Keratinocyte (primary cell): ENCODE measurements around the gene LRIG1. TPM values are rescaled to one million over a fixed set of nuclear protein-coding genes. Genes with fewer than 3 reads are reported as not detected.

Experiments
- DNase-seq: peaks from one replicate; pipeline ENCODE4 v3.0.0-alpha.2; 2011; ENCODE audit warnings: low read depth, missing footprints, low spot score
- FAIRE-seq: peaks from 2 replicates; lab custom pipeline; 2011; peaks lifted over from hg19 to GRCh38; lab: Jason Lieb, UNC
- H2AFZ ChIP-seq: 2 replicates; pipeline ENCODE4 v1.6.0; 2012; ENCODE audit warnings: low read length, control low read depth, inconsistent platforms; ENCODE audit not compliant: control insufficient read depth
- H3K27ac ChIP-seq: 2 replicates; pipeline ENCODE4 v1.5.1; 2011; ENCODE audit warnings: low read length; ENCODE audit not compliant: control insufficient read depth, insufficient read depth
- H3K27me3 ChIP-seq: 3 replicates; pipeline ENCODE4 v1.6.0; 2011; ENCODE audit warnings: low read length; ENCODE audit not compliant: control insufficient read depth, insufficient read depth; ENCODE audit errors: extremely low read depth
- H3K36me3 ChIP-seq, 2 experiments: 2 replicates in 1 of 2; 3 replicates in 1 of 2; pipeline ENCODE4 v1.5.1; 2011; ENCODE audit warnings: low read length in 2 of 2, mild to moderate bottlenecking in 1 of 2; ENCODE audit not compliant: control insufficient read depth in 2 of 2, insufficient read depth in 2 of 2; ENCODE audit errors: extremely low read depth in 1 of 2
- H3K4me1 ChIP-seq: 3 replicates; pipeline ENCODE4 v1.5.1; 2011; ENCODE audit warnings: low read length; ENCODE audit not compliant: control insufficient read depth, insufficient read depth; ENCODE audit errors: extremely low read depth
- H3K4me2 ChIP-seq: 3 replicates; pipeline ENCODE4 v1.6.0; 2011; ENCODE audit warnings: low read depth, low read length; ENCODE audit not compliant: control insufficient read depth, insufficient read depth; ENCODE audit errors: extremely low read depth
- H3K4me3 ChIP-seq, 3 experiments: fragments of 200-600 bp in 1 of 3; sonication (generic) in 1 of 3; 2 replicates in 2 of 3; 3 replicates in 1 of 3; pipeline ENCODE4 v1.5.1; 2011 to 2016; ENCODE audit warnings: low read length in 3 of 3, mild to moderate bottlenecking in 3 of 3, control low read depth in 2 of 3, inconsistent platforms in 1 of 3, low read depth in 1 of 3, mixed read lengths in 1 of 3, mixed run types in 1 of 3, moderate library complexity in 1 of 3; ENCODE audit not compliant: control insufficient read depth in 2 of 3, insufficient read depth in 2 of 3; ENCODE audit errors: extremely low read depth in 1 of 3
- H3K79me2 ChIP-seq: 2 replicates; pipeline ENCODE4 v1.6.0; 2012; ENCODE audit warnings: low read length; ENCODE audit not compliant: control insufficient read depth, insufficient read depth
- H3K9ac ChIP-seq: 3 replicates; pipeline ENCODE4 v1.6.0; 2011; ENCODE audit warnings: low read length; ENCODE audit not compliant: control insufficient read depth, insufficient read depth; ENCODE audit errors: extremely low read depth
- H3K9me1 ChIP-seq: 3 replicates; pipeline ENCODE4 v1.6.0; 2011; ENCODE audit warnings: low read length; ENCODE audit not compliant: control insufficient read depth, insufficient read depth; ENCODE audit errors: extremely low read depth
- H3K9me3 ChIP-seq: 2 replicates; pipeline ENCODE4 v1.5.1; 2012; ENCODE audit warnings: low read depth, low read length; ENCODE audit not compliant: control insufficient read depth
- H4K20me1 ChIP-seq: 3 replicates; pipeline ENCODE4 v1.6.0; 2011; ENCODE audit warnings: low read length; ENCODE audit not compliant: control insufficient read depth, insufficient read depth; ENCODE audit errors: extremely low read depth
- EZH2 ChIP-seq: IDR thresholded peaks from one replicate; pipeline ENCODE4 v1.6.1; 2012; ENCODE audit warnings: inconsistent platforms, mild to moderate bottlenecking, low read length, moderate library complexity
- dilution Hi-C: fragments of 300-500 bp; cut with MboI; formaldehyde crosslinking; loops from one replicate; pipeline ENCODE4 v1.7.0; 2020; ENCODE audit warnings: low sequenced_read_pairs; ENCODE audit not compliant: extremely low pct_ligation_motif_present
- polyA plus RNA-seq, 5 experiments: library from polyadenylated mRNA; depleted of rRNA in 3 of 5; stranded (reverse) in 3 of 5; stranded (forward) in 1 of 5; unstranded in 1 of 5; fragments of >200 nt; gene quantifications; 1 replicate in 1 of 5; 2 replicates in 3 of 5; 3 replicates in 1 of 5; pipeline versions ENCODE4 v1.2.1 to v1.2.3, GENCODE V29; 2011 to 2012; ENCODE audit warnings: missing spikeins in 2 of 5, low read depth in 1 of 5, low replicate concordance in 1 of 5
- TF ChIP-seq, protein P1 (sequence below), 3 experiments: IDR thresholded peaks in 1 of 3; conservative IDR thresholded peaks in 1 of 3; optimal IDR thresholded peaks in 1 of 3; 2 replicates in 2 of 3; 3 replicates in 1 of 3; pipeline versions ENCODE3 to v1.5.1; 2011; ENCODE audit warnings: low read length in 3 of 3, mild to moderate bottlenecking in 3 of 3, moderate library complexity in 2 of 3, control low read depth in 1 of 3, inconsistent platforms in 1 of 3; ENCODE audit not compliant: insufficient read depth in 2 of 3; ENCODE audit errors: extremely low read depth in 1 of 3

Gene LRIG1
- polyA plus RNA-seq, 1 donor (not counting 4 experiments of a cell fraction or from before 2014, with no cell fraction given) = 17.2 TPM

DNA sequence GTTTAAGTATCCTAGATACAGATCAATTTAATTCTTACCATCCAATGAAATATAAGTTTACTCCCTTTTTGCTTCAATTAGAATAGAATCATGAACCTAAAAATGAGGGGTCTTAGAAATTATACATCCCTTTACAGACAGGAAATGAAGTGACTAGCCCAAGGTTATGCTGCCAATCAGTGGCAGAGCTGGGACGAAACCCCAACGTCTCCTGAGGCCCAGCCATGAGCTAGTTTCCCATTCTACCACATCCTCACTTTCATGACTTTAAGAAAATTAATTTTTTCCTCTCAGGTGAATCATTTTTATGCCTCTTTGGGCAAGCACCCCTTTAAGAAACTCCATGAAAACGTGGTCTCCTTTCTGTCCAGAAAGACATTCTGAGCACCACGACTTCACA lies 11.2 kb downstream of the LRIG1 start:
- dilution Hi-C loops = no loop called here
- no peaks in the 10 kb centered on the region for H3K36me3 ChIP-seq
- no peaks in the 10 kb centered on the region for H3K9me1 ChIP-seq
- peaks cover 4% of the 10 kb centered on the region for H3K4me1 ChIP-seq
- no peak overlapping the region for H3K9ac ChIP-seq
- TF ChIP-seq, protein P1, sequence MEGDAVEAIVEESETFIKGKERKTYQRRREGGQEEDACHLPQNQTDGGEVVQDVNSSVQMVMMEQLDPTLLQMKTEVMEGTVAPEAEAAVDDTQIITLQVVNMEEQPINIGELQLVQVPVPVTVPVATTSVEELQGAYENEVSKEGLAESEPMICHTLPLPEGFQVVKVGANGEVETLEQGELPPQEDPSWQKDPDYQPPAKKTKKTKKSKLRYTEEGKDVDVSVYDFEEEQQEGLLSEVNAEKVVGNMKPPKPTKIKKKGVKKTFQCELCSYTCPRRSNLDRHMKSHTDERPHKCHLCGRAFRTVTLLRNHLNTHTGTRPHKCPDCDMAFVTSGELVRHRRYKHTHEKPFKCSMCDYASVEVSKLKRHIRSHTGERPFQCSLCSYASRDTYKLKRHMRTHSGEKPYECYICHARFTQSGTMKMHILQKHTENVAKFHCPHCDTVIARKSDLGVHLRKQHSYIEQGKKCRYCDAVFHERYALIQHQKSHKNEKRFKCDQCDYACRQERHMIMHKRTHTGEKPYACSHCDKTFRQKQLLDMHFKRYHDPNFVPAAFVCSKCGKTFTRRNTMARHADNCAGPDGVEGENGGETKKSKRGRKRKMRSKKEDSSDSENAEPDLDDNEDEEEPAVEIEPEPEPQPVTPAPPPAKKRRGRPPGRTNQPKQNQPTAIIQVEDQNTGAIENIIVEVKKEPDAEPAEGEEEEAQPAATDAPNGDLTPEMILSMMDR (optimal IDR thresholded peaks at IDR 0.05 in 1 of 3, IDR thresholded peaks at IDR 0.05 in 1 of 3, conservative IDR thresholded peaks at IDR 0.05 in 1 of 3; ENCODE audit: extremely low read depth in 1 of 3, insufficient read depth in 2 of 3, low read length in 3 of 3) = no peak
- no peak for TF ChIP-seq EZH2
- no peak overlapping the region for H3K4me2 ChIP-seq
- DNase-seq (no peak), FAIRE-seq (no peak)
- H3K9me3 ChIP-seq = no peaks in the 10 kb centered on the region
- H4K20me1 ChIP-seq = no peaks in the 10 kb centered on the region
- H2AFZ ChIP-seq = no peak overlapping the region
- H3K27me3 ChIP-seq = no peaks in the 10 kb centered on the region
- H3K79me2 ChIP-seq = peaks cover 51% of the 10 kb centered on the region
- H3K27ac ChIP-seq = no peak overlapping the region
- no peak overlapping the region for H3K4me3 ChIP-seq

DNA sequence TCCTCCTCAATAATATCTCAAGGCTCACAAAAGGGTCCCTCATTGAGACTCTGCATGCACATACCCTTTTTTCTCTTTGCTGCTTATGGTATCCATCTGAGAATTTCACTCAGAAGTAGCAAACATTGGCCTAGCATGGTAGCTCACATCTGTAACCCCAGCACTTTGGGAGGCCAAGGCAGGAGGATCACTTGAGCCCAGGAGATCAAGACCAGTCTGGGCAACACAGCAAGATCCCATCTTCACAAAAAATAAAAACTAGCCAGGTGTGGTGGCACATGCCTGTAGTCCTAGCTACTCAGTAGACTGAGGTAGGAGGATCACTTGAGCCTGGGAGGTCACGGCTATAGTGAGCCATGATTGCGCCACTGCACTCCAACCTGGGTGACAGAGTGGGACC lies 11.7 kb downstream of the LRIG1 start:
- H3K4me1 ChIP-seq = peaks cover 4% of the 10 kb centered on the region
- no peaks in the 10 kb centered on the region for H3K36me3 ChIP-seq
- dilution Hi-C loops = no loop called here
- H3K9me1 ChIP-seq = no peaks in the 10 kb centered on the region
- DNase-seq (no peak), FAIRE-seq (no peak)
- TF ChIP-seq EZH2 = no peak
- TF ChIP-seq, protein P1 (optimal IDR thresholded peaks at IDR 0.05 in 1 of 3, IDR thresholded peaks at IDR 0.05 in 1 of 3, conservative IDR thresholded peaks at IDR 0.05 in 1 of 3; ENCODE audit: extremely low read depth in 1 of 3, insufficient read depth in 2 of 3, low read length in 3 of 3) = no peak
- H3K4me2 ChIP-seq = no peak overlapping the region
- H3K9ac ChIP-seq = no peak overlapping the region
- H2AFZ ChIP-seq = no peak overlapping the region
- H3K27me3 ChIP-seq = no peaks in the 10 kb centered on the region
- no peak overlapping the region for H3K27ac ChIP-seq
- H3K79me2 ChIP-seq = peaks cover 52% of the 10 kb centered on the region
- no peaks in the 10 kb centered on the region for H4K20me1 ChIP-seq
- no peak overlapping the region for H3K4me3 ChIP-seq
- H3K9me3 ChIP-seq = no peaks in the 10 kb centered on the region
